Stimulated activated CD4-positive, alpha-beta T cell treated with anti-CD3 and anti-CD28 coated beads, Interleukin-4, amount 100 ng/mL, for 1 hour (primary cell): Measurements from ENCODE around the gene ATP2A1.
"Not testable (repeated sequence)": the region's sequence is repeated elsewhere in the genome, so short reads cannot be mapped to it uniquely, and the experiment has no call there.

Experiments
- DNase-seq: peaks from one replicate; pipeline ENCODE4 v3.0.0-alpha.2; 2020

Gene ATP2A1

DNA sequence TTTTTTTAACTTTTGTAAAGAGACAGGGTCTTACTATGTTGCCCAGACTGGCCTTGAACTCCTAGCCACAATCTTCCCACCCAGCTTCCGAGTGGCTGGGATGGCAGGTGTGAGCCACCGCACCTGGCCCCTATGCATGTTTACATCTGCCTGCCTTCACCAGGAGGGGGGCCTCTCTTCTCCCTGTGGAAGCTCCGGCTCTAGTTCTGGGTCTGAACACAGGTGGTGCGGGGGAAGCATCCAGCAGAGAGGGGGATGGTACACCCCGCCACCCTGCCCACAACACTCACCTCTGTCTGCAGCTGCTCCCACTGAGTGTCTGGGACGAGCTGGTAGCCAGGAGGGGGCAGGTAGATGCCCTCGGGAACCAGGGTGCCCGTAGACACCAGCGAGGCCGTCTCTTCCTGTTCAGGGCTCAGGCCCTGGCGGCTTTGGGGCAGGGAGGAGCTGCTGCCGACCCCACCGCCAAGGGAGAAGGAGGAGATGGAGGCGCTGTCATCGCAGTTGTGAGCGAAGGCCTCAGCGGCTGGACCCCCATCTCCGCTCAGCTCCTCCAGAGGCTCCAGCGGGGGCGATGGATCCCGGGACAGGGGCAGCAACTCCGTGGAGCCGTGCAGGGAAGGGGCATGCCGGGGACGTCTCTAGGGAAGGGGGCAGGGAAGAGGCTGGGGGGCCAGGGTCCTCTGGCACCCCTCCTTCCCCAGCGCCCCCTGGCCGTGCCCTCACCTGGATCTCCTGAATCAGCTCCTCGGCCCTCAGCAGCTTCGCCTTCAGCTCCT lies 35.8 kb downstream of the ATP2A1 start:
- no peak for DNase-seq

- no peak for DNase-seq
These were observed 36.9 kb downstream of the ATP2A1 start for GRCh38 chr16:28915181-28915580.

DNA sequence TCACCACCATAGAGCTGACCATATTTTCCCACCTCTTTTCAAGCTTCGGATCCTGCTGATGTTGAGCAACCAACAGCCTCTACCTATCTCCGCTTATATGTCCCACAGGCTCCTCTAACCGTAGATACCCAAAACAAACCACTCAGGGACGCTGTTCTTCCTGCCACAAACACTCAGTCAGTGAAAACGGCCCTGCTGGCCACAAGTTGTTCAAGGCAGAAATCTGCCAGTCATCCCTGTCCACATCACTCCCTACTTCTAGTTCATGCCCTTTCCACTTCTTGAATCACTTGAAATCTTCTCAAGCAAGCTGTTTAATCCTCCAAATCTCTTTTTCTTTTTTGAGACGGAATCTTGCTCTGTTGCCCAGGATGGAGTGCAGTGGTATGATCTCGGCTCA lies 38.8 kb downstream of the ATP2A1 start:
- no peak for DNase-seq

DNA sequence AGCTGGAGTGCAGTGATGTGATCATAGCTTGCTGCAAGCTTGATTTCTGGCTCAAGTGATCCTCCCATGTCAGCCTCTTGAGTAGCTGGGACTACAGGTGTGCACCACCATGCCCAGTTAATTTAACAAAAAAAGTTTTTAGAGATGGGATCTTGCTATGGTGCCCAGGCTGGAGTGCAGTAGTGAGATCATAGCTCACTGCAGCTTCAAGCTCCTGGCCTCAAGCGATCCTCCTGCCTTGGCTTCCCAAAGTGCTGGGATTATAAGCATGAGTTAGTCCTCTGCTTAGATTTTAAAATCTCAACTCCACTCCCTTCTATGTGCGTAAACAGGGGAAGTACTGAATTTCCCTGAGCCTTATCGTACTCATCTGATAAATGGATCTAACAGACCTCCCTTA lies 40.4 kb downstream of the ATP2A1 start:
- no peak for DNase-seq

DNA sequence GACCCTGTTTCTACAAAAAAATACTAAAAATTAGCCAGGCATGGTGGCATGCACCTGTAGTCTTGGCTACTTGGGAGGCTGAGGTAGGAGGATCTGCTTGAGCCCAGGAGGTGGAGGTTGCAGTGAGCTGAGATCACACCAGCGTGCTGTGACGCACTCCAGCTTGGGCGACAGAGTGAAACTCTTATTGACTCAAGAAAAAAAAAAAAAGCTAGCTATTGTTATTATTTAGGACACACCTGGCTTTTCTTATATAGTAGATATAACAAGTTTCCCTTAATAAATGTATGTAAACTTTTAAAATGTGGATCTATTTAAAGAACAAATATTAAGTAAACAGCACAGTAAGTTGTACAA lies 44.9 kb downstream of the ATP2A1 start:
- DNase-seq = no peak

GRCh38 chr16:28923652-28924398 lies 45.5 kb downstream of the ATP2A1 start:
- DNase-seq = no peak

GRCh38 chr16:28924399-28924761 lies 46.1 kb downstream of the ATP2A1 start:
- no peak for DNase-seq

GRCh38 chr16:28924762-28925385 lies 46.6 kb downstream of the ATP2A1 start, which contains the start of gene RABEP2:
Gene RABEP2 (minus strand): TSS chr16:28925238. CDS start chr16:28925163, 75 bp downstream.
- peak; percentile 98 for DNase-seq

DNA sequence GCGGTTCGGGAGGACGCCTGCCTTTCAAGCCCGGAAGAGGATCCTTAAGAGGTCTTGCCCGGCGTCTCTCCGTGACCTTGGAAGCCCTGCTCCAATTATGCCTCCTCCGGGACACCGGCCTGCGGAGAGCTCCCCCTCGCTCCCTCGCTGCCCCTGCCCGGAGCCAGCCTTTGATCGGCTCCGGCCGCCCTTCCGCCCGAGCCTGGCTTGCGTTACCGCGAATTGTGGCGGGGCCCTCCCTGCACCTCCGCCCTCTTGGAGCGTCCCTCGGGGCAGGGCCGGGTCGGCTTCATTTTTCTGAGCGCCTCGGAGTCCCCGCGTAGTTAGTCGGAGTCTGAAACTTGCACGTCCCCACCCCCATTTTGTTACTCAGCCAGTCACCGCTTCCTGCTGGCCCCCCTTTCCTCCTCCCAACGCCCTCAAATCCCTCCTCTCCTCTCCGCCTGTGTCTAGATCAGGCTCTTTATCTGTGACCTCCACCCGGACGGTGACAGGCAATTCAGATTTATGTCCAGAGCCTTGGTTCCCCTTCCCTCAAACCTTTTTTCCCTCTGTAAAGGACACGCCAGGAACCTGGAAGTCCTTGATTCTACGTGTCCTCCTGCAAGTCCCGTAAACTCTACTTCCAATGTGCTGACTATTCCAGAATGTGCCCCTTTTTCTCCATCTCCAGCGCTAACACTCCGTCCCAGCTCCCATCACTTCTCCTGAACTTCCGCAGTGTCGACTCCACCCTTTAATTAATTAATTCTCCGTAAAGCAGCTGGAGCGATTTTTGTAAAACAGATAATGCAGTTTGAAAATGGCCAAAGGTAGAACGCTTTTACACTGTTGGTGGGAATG lies 47.3 kb downstream of the ATP2A1 start:
- DNase-seq = peak; percentile 79

DNA sequence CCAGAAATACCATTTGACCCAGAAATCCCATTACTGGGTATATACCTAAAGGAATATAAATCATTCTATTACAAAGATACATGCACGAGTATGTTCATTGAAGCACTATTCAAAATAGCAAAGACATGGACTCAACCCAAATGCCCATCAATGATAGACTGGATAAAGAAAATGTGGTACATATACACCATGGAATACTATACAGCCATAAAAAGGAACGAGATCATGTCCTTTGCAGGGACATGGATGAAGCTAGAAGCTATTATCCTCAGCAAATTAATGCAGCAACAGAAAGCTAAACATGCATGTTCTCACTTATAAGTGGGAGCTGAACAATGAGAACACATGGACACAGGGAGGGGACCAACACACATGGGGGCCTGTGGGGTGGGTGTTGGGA lies 48.0 kb downstream of the ATP2A1 start:
- not testable (repeated sequence) for DNase-seq

DNA sequence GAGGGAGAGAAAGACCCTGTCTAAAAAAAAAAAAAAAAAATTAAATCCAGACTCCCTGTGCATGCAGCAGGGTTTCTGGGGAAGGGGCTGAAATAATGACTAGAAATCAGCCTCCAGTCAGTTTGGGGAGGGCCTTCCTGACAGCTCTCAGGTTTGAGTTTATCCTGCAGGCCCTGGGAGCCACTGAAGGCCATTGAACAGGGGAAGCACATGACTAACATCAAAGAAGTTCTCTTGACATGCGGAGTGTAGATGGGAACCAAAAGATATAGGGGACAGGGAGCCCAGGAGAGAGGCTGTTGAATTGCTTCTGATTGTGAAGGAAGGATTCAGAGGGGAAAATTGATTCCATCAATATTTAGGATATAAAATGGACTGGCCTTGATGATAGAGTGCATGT lies 49.5 kb downstream of the ATP2A1 start:
- no peak for DNase-seq

DNA sequence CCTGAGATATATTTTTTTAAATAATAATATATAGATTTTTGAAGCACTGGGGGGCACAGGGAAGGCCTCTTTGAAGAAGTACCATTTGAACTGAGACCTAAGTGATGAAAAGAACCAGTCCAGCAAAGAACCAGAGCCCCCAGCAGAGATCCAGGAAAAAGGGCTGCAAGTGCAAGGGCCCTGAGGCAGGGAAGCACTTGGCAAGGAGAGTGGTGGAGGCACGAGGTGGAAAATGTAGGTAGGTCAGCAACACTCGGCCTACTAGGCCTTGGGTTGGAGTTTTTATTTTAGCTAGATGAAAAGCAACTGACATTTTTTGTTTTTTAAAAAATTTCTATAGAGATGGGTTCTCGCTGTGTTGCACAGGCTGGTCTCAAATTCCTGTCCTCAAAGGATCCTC lies 51.9 kb downstream of the ATP2A1 start:
- DNase-seq = no peak

- no peak for DNase-seq
These were observed 52.4 kb downstream of the ATP2A1 start for GRCh38 chr16:28930652-28931051.

GRCh38 chr16:28931801-28932225 lies 53.5 kb downstream of the ATP2A1 start, which contains the start of gene CD19:
Gene CD19 (plus strand): TSS chr16:28931971. CDS start chr16:28932001, 30 bp downstream.
- DNase-seq = no peak

- DNase-seq = no peak
These were observed 54.3 kb downstream of the ATP2A1 start for GRCh38 chr16:28932339-28933141.

GRCh38 chr16:28933171-28933570 lies 54.9 kb downstream of the ATP2A1 start:
- no peak for DNase-seq

DNA sequence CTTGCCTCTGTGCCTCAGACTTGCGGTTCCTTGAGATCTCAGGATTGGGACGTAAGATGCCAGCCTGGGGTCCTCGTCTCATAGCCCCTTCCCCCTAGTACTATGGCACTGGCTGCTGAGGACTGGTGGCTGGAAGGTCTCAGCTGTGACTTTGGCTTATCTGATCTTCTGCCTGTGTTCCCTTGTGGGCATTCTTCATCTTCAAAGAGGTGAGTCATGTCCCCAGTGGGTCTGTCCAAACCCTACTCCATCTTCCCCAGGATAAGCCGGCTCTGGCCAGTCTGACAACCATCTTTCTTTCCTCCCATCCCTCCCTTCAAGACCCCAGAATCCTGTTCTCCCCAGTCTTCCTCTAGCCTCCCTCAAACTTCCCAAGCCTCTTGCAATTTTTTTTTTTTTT lies 57.1 kb downstream of the ATP2A1 start:
- no peak for DNase-seq

DNA sequence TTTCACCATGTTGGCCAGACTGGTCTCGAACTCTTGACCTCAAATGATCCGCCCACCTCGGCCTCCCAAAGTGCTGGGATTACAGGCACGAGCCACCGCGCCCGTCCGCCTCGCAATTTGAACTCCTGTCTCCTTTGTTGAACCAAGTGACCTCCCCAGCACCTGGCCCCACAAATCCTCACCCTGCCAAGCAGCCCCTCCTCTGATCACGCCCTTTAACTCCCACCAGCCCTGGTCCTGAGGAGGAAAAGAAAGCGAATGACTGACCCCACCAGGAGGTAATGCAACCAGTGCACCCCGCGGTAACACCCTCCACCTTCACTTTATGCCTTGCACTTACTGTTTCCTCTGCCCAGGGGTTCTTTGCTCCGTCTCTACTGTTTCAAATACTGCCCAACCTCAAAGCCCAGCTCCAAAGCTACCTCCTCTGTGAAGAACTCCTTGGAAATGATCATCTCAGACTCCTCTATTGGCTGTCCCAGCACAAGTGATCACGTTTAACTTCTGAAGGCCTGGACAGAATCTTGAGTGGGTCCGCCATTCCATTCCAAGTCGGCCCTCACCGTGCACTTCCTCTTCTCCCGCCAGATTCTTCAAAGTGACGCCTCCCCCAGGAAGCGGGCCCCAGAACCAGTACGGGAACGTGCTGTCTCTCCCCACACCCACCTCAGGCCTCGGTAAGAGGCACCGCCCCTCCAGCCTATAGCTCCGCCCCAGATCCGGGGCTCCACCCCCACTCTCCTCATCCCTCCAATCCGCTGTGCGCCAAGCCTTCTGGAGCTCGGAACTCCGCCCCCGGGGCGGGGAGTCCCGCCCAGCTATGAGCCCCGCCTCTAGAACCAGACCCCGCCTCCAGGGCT lies 57.9 kb downstream of the ATP2A1 start:
- peak; percentile 83 for DNase-seq

GRCh38 chr16:28936784-28937155 lies 58.5 kb downstream of the ATP2A1 start:
- DNase-seq = no peak

GRCh38 chr16:28937222-28937876 lies 59.1 kb downstream of the ATP2A1 start:
- DNase-seq = no peak

GRCh38 chr16:28938721-28939120 lies 60.4 kb downstream of the ATP2A1 start:
- DNase-seq = no peak
